DND-41 (cell line): ENCODE data around the gene SMPD3.

Experiments
- EZH2 ChIP-seq: IDR thresholded peaks from 3 replicates; pipeline ENCODE4 v1.6.1; 2012; ENCODE audit warnings: borderline replicate concordance, low read depth, mild to moderate bottlenecking, moderate library complexity, low read length, inconsistent platforms; ENCODE audit not compliant: severe bottlenecking
- TF ChIP-seq, protein P1 (sequence below): IDR thresholded peaks from 2 replicates; pipeline ENCODE4 v1.5.1; 2012; ENCODE audit warnings: borderline replicate concordance, low read length, moderate library complexity, mild to moderate bottlenecking; ENCODE audit not compliant: poor library complexity, severe bottlenecking; ENCODE audit errors: extremely low read depth

DNA sequence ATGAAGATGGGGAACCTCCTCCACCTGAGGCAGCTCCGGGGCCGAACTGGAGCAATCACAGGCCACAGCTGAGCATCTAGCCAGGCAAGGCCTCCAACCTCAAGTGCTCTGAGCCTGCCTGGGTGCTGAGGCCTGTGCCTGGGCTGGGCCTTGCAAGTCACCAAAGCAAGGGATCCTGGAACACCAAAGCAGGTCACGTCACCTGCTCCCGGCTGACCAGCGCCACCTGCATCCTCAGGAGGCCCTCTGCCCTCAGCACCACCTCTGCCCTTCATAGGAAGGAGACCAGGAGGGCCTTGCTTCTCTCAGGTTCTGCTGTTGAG lies 68.0 kb downstream of the SMPD3 start:
- TF ChIP-seq, protein P1, sequence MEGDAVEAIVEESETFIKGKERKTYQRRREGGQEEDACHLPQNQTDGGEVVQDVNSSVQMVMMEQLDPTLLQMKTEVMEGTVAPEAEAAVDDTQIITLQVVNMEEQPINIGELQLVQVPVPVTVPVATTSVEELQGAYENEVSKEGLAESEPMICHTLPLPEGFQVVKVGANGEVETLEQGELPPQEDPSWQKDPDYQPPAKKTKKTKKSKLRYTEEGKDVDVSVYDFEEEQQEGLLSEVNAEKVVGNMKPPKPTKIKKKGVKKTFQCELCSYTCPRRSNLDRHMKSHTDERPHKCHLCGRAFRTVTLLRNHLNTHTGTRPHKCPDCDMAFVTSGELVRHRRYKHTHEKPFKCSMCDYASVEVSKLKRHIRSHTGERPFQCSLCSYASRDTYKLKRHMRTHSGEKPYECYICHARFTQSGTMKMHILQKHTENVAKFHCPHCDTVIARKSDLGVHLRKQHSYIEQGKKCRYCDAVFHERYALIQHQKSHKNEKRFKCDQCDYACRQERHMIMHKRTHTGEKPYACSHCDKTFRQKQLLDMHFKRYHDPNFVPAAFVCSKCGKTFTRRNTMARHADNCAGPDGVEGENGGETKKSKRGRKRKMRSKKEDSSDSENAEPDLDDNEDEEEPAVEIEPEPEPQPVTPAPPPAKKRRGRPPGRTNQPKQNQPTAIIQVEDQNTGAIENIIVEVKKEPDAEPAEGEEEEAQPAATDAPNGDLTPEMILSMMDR, result peak; percentile 5
- TF ChIP-seq EZH2, result no peak
